IgD-negative memory B cell (primary cell): ENCODE results near the gene SCYL3. TPM values are rescaled to one million over a fixed set of nuclear protein-coding genes. Genes with fewer than 3 reads are reported as not detected.

ENCODE experiments used
- polyA plus RNA-seq: library from polyadenylated mRNA; unstranded; fragments of 300-500 nt; fragmentation: Illumina TruSeq; gene quantifications from one replicate; pipeline ENCODE4 v1.2.3, GENCODE V29; 2021

The SCYL3 gene
- polyA plus RNA-seq, 1 donor from 2014 or later: 15.1 TPM

Other genes with a start within 250 kb of the SCYL3 start
- gene SELL, start 182.3 kb downstream of the SCYL3 start, polyA plus RNA-seq: 1,261 TPM
- not detected for gene SELE, start 159.8 kb downstream of the SCYL3 start, polyA plus RNA-seq
- gene METTL18, start 99.0 kb downstream of the SCYL3 start, polyA plus RNA-seq: 29.2 TPM
- 5.5 TPM for gene KIFAP3, start 180.8 kb upstream of the SCYL3 start, polyA plus RNA-seq